Transverse colon (tissue), 4 donors: Measurements from ENCODE around the gene CASP5. TPM values are rescaled to one million over a fixed set of nuclear protein-coding genes. Genes with fewer than 3 reads are reported as not detected.

Experiments used
- DNase-seq: peaks from one replicate; pipeline ENCODE4 v3.0.0-alpha.2; 2019
- H3K27ac ChIP-seq, 4 donors: fragments of 200-600 bp; sonication (generic); 2 replicates each; pipeline ENCODE4 v1.5.1; 2016 to 2018; ENCODE audit warnings: inconsistent platforms in 4 of 4
- H3K27me3 ChIP-seq: fragments of 200-600 bp; sonication (generic); 2 replicates; pipeline ENCODE4 v1.5.1; 2017; ENCODE audit warnings: inconsistent platforms
- H3K36me3 ChIP-seq, 4 donors: fragments of 200-600 bp; sonication (generic); 2 replicates each; pipeline ENCODE4 v1.5.1; 2017 to 2019; ENCODE audit warnings: inconsistent platforms in 4 of 4
- H3K4me1 ChIP-seq, 4 donors: fragments of 200-600 bp; sonication (generic); 2 replicates each; pipeline ENCODE4 v1.5.1; 2017 to 2020; ENCODE audit warnings: inconsistent platforms in 4 of 4
- H3K4me3 ChIP-seq, 4 donors: fragments of 200-600 bp; sonication (generic); 1 replicate in 1 of 4; 2 replicates in 3 of 4; pipeline versions ENCODE4 v1.5.1 to v1.6.1; 2017 to 2019; ENCODE audit warnings: inconsistent platforms in 4 of 4
- H3K9me3 ChIP-seq, 2 donors: fragments of 200-600 bp; sonication (generic); 2 replicates each; pipeline ENCODE4 v1.5.1; 2017 to 2019; ENCODE audit warnings: inconsistent platforms in 2 of 2
- CTCF ChIP-seq, 5 experiments: fragments of 200-600 bp in 3 of 5; fragments of 450-650 bp in 2 of 5; sonication (generic) in 3 of 5; IDR thresholded peaks; 1 replicate in 2 of 5; 2 replicates in 3 of 5; pipeline ENCODE4 v1.5.1; 2016 to 2017; ENCODE audit warnings: antibody characterized with exemption in 5 of 5, inconsistent platforms in 3 of 5, mild to moderate bottlenecking in 2 of 5, moderate library complexity in 1 of 5
- EP300 ChIP-seq: sonication (generic); formaldehyde crosslinking; IDR thresholded peaks from one replicate; pipeline ENCODE4 v1.6.1; 2017; ENCODE audit warnings: antibody characterized with exemption, low read depth
- POLR2A ChIP-seq: fragments of 450-650 bp; IDR thresholded peaks from one replicate; pipeline ENCODE4 v1.6.1; 2016; ENCODE audit warnings: antibody characterized with exemption, mild to moderate bottlenecking, moderate library complexity
- POLR2AphosphoS5 ChIP-seq, 3 donors: sonication (generic); formaldehyde crosslinking; IDR thresholded peaks; one replicate each; pipeline ENCODE4 v1.6.1; 2016; ENCODE audit warnings: antibody characterized with exemption in 3 of 3
- WGBS, 2 donors: methylation state at CpG; one replicate each; pipeline ENCODE4 v1.1.5; 2018; ENCODE audit warnings: low coverage in 1 of 2; 5-methylcytosine and 5-hydroxymethylcytosine counted together
- in situ Hi-C, 4 donors: fragments of 200-750 bp; cut with MboI; loops; one replicate each; pipeline versions ENCODE4 v1.15.0 to v1.15.1; 2017; ENCODE audit warnings: low sequenced_read_pairs in 3 of 4, low pct_ligation_motif_present in 1 of 4, low pct_unique_long_range_greater_than_20kb in 1 of 4
- intact Hi-C: fragments of 100-400 bp; cut with DNase I; formaldehyde crosslinking; loops from one replicate; pipeline ENCODE4 v1.15.1; 2023; ENCODE audit warnings: low total_unique reads
- total RNA-seq, 4 donors: library from RNA; depleted of rRNA; stranded (reverse); fragments of >200 nt; gene quantifications; one replicate each; pipeline ENCODE4 v1.1.0, GENCODE V29; 2016

Gene CASP5
- total RNA-seq, 4 donors from 2014 or later: 27.2 to 63.1 (median 38.0) TPM

GRCh38 chr11:104995001-104995408, 28.0 kb downstream of the CASP5 start:
- Histone ChIP-seq H3K4me3 (no peak overlapping the region), H3K27ac (no peak overlapping the region), H3K9me3 (no peaks in the 10 kb centered on the region), H3K4me1 (no peaks in the 10 kb centered on the region), H3K36me3 (no peaks in the 10 kb centered on the region), H3K27me3 (no peaks in the 10 kb centered on the region)
- WGBS, 2 donors: 44 to 78% methylated on average over 1 to 2 of the region's 2 CpGs
- no peak for DNase-seq
- TF ChIP-seq EP300: no peak
- TF ChIP-seq POLR2A: no peak
- no peak for TF ChIP-seq POLR2AphosphoS5 (IDR thresholded peaks at IDR 0.05)
- no peak for TF ChIP-seq CTCF (IDR thresholded peaks at IDR 0.05)
- in situ Hi-C loops (no loop called here), intact Hi-C loops (no loop called here)

GRCh38 chr11:104992781-104993180, 30.2 kb downstream of the CASP5 start:
- no peaks in the 10 kb centered on the region for H3K36me3 ChIP-seq
- no peaks in the 10 kb centered on the region for H3K27me3 ChIP-seq
- H3K9me3 ChIP-seq: peaks cover 3 to 9% of the 10 kb centered on the region in 2 donors
- no peak for DNase-seq
- 37 to 89% methylated on average over 1 of the region's 1 CpG for WGBS, 2 donors
- intact Hi-C loops: no loop called here
- H3K27ac ChIP-seq: no peak overlapping the region
- TF ChIP-seq EP300: no peak
- TF ChIP-seq POLR2A: no peak
- no peak for TF ChIP-seq POLR2AphosphoS5 (IDR thresholded peaks at IDR 0.05)
- no peak for TF ChIP-seq CTCF (IDR thresholded peaks at IDR 0.05)
- in situ Hi-C loops: no loop called here
- H3K4me3 ChIP-seq: no peak overlapping the region
- H3K4me1 ChIP-seq: no peaks in the 10 kb centered on the region

- no peak for TF ChIP-seq EP300
- no peak for TF ChIP-seq CTCF (IDR thresholded peaks at IDR 0.05)
- no peak for TF ChIP-seq POLR2AphosphoS5 (IDR thresholded peaks at IDR 0.05)
- no peak for TF ChIP-seq POLR2A
- WGBS, 2 donors: 87 to 100% methylated on average over 2 to 4 of the region's 4 CpGs
- H3K27ac ChIP-seq: no peak overlapping the region
- no peaks in the 10 kb centered on the region for H3K27me3 ChIP-seq
- intact Hi-C loops (no loop called here), in situ Hi-C loops (no loop called here)
- no peaks in the 10 kb centered on the region for H3K4me1 ChIP-seq
- peaks cover 3 to 9% of the 10 kb centered on the region in 2 donors for H3K9me3 ChIP-seq
- DNase-seq: no peak
- H3K36me3 ChIP-seq: no peaks in the 10 kb centered on the region
- H3K4me3 ChIP-seq: no peak overlapping the region
Measured at GRCh38 chr11:104991994-104992393, 31.0 kb downstream of the CASP5 start.

- intact Hi-C loops (no loop called here), in situ Hi-C loops (no loop called here)
- no peak for TF ChIP-seq EP300
- no peak for TF ChIP-seq POLR2AphosphoS5 (IDR thresholded peaks at IDR 0.05)
- no peak for TF ChIP-seq POLR2A
- TF ChIP-seq CTCF (IDR thresholded peaks at IDR 0.05): no peak
- DNase-seq: no peak
- no peaks in the 10 kb centered on the region for H3K4me1 ChIP-seq
- no peaks in the 10 kb centered on the region for H3K27me3 ChIP-seq
- WGBS, 2 donors: 76 to 80% methylated on average over 3 of the region's 3 CpGs
- H3K36me3 ChIP-seq: no peaks in the 10 kb centered on the region
- H3K9me3 ChIP-seq: peaks cover 3 to 9% of the 10 kb centered on the region in 2 donors
- no peak overlapping the region for H3K4me3 ChIP-seq
- no peak overlapping the region for H3K27ac ChIP-seq
Measured at GRCh38 chr11:104984808-104985207, 38.2 kb downstream of the CASP5 start.
